Body of pancreas (tissue), 4 donors: Measurements from ENCODE around the gene RILPL1.
"Not testable (repeated sequence)": the region's sequence is repeated elsewhere in the genome, so short reads cannot be mapped to it uniquely, and the experiment has no call there.

Experiments used
- CTCF ChIP-seq, 7 experiments: fragments of 450-650 bp in 4 of 7; fragments of 200-600 bp in 3 of 7; sonication (generic) in 3 of 7; IDR thresholded peaks; one replicate each; pipeline ENCODE4 v1.5.1; 2016 to 2019; ENCODE audit warnings: antibody characterized with exemption in 7 of 7
- POLR2A ChIP-seq, 3 donors: fragments of 450-650 bp; IDR thresholded peaks; one replicate each; pipeline ENCODE4 v1.6.1; 2016; ENCODE audit warnings: antibody characterized with exemption in 3 of 3, mild to moderate bottlenecking in 2 of 3

GRCh38 chr12:123514582-123515221, 18.8 kb downstream of the RILPL1 start:
- TF ChIP-seq CTCF, POLR2A (IDR thresholded peaks at IDR 0.05): not testable (repeated sequence)
